Ascending aorta (tissue), 2 donors: ENCODE data around the gene LIMS2. TPM values are rescaled to one million over a fixed set of nuclear protein-coding genes. Genes with fewer than 3 reads are reported as not detected.

Experiments
- DNase-seq, 2 donors: peaks; one replicate each; pipeline ENCODE4 v3.0.0-alpha.2; 2019; ENCODE audit warnings: low spot score in 2 of 2
- H3K27ac ChIP-seq, 2 donors: fragments of 200-600 bp; sonication (generic); one replicate each; pipeline ENCODE4 v1.5.1; 2016 to 2017; ENCODE audit warnings: mild to moderate bottlenecking in 1 of 2
- H3K27me3 ChIP-seq: fragments of 200-600 bp; sonication (generic); one replicate; pipeline ENCODE4 v1.5.1; 2017
- H3K36me3 ChIP-seq, 2 donors: fragments of 200-600 bp; sonication (generic); one replicate each; pipeline ENCODE4 v1.5.1; 2016
- H3K4me1 ChIP-seq, 2 donors: fragments of 200-600 bp; sonication (generic); one replicate each; pipeline ENCODE4 v1.5.1; 2016 to 2017; ENCODE audit warnings: mild to moderate bottlenecking in 1 of 2
- H3K4me3 ChIP-seq, 2 donors: fragments of 200-600 bp; sonication (generic); one replicate each; pipeline ENCODE4 v1.5.1; 2016 to 2017; ENCODE audit warnings: mild to moderate bottlenecking in 1 of 2
- H3K9me3 ChIP-seq, 2 donors: fragments of 200-600 bp; sonication (generic); one replicate each; pipeline ENCODE4 v1.5.1; 2016
- intact Hi-C: fragments of 100-400 bp; cut with DNase I; formaldehyde crosslinking; loops from one replicate; pipeline ENCODE4 v1.15.1; 2023
- total RNA-seq: library from RNA; depleted of rRNA; stranded (reverse); fragments of >200 nt; gene quantifications from one replicate; pipeline ENCODE4 v1.1.0, GENCODE V29; 2016
- TF ChIP-seq, protein P1 (sequence below), 3 experiments: fragments of 200-600 bp in 2 of 3; fragments of 450-650 bp in 1 of 3; sonication (generic) in 2 of 3; IDR thresholded peaks; one replicate each; pipeline ENCODE4 v1.5.1; 2016 to 2019; ENCODE audit warnings: antibody characterized with exemption in 3 of 3, mild to moderate bottlenecking in 1 of 3, moderate library complexity in 1 of 3

The LIMS2 gene
- total RNA-seq, 1 donor from 2014 or later = 169 TPM

DNA sequence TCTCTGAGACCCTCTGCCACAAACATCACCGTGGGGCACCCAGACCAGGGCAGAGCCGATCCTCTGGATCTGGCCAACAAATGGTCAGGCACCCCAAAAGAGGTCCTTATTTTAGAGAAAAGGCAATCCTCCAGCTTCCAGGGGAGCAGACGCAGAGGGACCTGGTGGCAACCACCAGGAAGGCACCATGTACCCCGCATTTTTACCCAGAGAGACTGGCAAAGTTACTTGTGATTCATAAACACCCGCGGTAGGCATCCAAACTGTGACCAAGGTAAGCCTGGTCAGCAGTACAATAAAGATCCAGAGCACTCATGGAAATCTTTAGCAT lies 10.5 kb downstream of the LIMS2 start:
- TF ChIP-seq, protein P1, sequence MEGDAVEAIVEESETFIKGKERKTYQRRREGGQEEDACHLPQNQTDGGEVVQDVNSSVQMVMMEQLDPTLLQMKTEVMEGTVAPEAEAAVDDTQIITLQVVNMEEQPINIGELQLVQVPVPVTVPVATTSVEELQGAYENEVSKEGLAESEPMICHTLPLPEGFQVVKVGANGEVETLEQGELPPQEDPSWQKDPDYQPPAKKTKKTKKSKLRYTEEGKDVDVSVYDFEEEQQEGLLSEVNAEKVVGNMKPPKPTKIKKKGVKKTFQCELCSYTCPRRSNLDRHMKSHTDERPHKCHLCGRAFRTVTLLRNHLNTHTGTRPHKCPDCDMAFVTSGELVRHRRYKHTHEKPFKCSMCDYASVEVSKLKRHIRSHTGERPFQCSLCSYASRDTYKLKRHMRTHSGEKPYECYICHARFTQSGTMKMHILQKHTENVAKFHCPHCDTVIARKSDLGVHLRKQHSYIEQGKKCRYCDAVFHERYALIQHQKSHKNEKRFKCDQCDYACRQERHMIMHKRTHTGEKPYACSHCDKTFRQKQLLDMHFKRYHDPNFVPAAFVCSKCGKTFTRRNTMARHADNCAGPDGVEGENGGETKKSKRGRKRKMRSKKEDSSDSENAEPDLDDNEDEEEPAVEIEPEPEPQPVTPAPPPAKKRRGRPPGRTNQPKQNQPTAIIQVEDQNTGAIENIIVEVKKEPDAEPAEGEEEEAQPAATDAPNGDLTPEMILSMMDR (IDR thresholded peaks at IDR 0.05) = no peak
- intact Hi-C loops = no loop called here
- Histone ChIP-seq H3K4me3 (peak overlapping the region; percentile 52 to 60), H3K4me1 (peaks cover 28 to 64% of the 10 kb centered on the region in 2 donors), H3K36me3 (no peaks in the 10 kb centered on the region), H3K9me3 (no peaks in the 10 kb centered on the region), H3K27ac (peak overlapping the region; percentile 58 to 73), H3K27me3 (no peaks in the 10 kb centered on the region)
- DNase-seq = no peak

DNA sequence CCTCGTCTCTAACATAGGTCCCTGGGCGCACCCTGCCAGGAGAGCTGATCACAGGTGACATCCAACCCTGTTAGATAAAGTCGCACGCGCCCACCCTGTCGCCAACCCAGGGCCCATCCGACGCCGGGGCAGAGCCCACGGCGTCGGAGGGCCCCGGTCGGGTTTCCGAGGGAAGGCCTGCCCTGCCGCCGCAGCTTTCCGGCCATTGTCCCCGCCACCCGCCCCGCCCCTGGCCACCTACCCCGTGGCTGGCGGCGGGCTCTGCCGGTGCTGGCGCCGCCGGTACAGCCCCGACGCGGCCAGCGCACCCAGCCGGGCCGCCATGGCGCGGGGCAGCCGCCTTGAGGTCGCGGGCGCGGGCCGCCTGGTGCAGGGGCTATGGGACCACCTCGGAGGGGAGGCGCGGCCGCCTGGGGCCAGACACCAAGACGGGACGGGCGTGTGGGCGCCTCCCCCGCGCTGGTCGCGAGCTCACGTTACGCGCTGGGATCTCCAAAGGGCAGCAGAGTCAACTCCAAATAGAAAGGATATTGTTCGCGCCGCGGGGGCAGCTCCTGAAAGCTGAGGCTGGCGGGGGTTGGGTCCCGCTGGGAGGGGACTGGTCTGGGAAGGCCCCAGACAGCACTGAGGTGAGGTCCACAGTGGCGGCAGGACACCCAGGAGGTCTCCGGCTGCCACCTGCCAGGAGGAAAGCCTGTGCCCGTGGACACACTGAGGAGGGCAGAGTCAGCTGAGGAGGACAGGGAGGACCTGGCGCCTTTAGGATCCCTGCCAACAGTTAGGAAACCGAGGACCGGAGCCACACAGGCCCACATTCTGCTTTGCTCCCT lies 11.1 kb downstream of the LIMS2 start:
- TF ChIP-seq, protein P1 (IDR thresholded peaks at IDR 0.05) = no peak
- H3K27me3 ChIP-seq = no peaks in the 10 kb centered on the region
- DNase-seq = peak in 1 of 2 donors; percentile 63
- H3K4me3 ChIP-seq = peak overlapping the region; percentile 52 to 60
- H3K9me3 ChIP-seq = no peaks in the 10 kb centered on the region
- no peaks in the 10 kb centered on the region for H3K36me3 ChIP-seq
- peaks cover 34 to 70% of the 10 kb centered on the region in 2 donors for H3K4me1 ChIP-seq
- intact Hi-C loops = no loop called here
- H3K27ac ChIP-seq = peak overlapping the region; percentile 58 to 73

DNA sequence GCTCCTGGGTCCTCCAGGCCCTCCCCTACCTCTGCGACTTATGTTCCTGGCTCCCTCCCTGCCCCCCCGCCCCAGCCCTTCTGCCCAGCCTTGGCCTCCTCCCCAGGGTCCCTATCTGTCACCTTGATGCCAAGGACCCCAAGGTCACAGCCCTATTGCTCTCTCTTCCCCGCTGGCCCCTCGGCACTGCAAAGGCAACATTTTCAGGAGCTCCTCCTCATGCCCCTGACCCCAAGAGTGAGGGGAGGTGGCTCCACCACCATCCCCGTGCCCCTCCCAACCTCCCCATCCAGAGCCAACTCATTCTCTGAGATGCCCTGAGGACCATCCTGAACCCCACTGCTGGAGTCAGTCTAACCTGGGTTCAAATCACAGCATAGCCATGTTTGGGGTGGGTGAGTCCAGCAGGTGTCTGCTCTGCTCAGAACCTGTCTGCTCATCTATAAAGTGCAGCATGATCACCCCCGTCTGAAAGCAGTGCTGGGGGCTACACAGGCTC lies 11.7 kb downstream of the LIMS2 start:
- H3K36me3 ChIP-seq = peaks cover 0 to under 1% of the 10 kb centered on the region in 2 donors
- H3K4me3 ChIP-seq = peak overlapping the region; percentile 52 to 60
- no peaks in the 10 kb centered on the region for H3K9me3 ChIP-seq
- TF ChIP-seq, protein P1 (IDR thresholded peaks at IDR 0.05) = no peak
- H3K4me1 ChIP-seq = peaks cover 40 to 72% of the 10 kb centered on the region in 2 donors
- peak in 1 of 2 donors; percentile 61 for DNase-seq
- peak overlapping the region; percentile 58 to 73 for H3K27ac ChIP-seq
- no peaks in the 10 kb centered on the region for H3K27me3 ChIP-seq
- intact Hi-C loops = no loop called here

- intact Hi-C loops = no loop called here
- Histone ChIP-seq H3K27me3 (no peaks in the 10 kb centered on the region), H3K4me3 (peak overlapping the region; percentile 3 to 60), H3K27ac (peak overlapping the region; percentile 58 to 73), H3K36me3 (peaks cover 0 to 3% of the 10 kb centered on the region in 2 donors), H3K4me1 (peaks cover 43 to 77% of the 10 kb centered on the region in 2 donors), H3K9me3 (no peaks in the 10 kb centered on the region)
- TF ChIP-seq, protein P1 (IDR thresholded peaks at IDR 0.05) = no peak
- DNase-seq = peak in 1 of 2 donors; percentile 62
Measured at GRCh38 chr2:127662937-127663565, 12.3 kb downstream of the LIMS2 start.

DNA sequence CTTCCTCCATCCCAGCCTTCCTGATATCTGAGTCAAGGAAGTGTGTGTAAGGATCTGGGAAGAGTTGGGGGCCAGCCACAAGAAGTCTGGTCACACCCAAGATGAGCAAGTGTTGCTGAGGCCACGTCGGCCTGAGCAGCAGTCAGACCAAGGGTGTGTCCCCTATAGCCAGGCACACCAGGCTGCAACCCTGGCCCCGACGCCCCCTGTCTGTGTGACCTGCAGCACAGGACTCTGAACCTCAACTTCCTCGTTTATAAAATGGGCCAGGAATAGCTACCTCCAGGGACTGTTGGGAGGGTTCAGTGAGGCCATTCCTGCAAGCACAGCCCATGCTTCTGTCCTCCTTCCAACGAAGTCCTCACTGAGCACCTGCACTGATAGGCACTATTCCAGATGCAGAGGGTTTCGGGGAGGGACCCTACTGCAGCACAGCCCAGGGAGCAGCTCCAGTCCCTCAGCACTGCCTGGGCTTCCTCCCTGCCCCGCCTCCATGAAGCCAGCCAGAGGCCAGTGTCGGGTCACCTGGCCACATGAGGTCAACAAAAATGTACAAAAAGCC lies 13.3 kb downstream of the LIMS2 start:
- Histone ChIP-seq H3K27ac (peak overlapping the region; percentile 60 to 82), H3K4me1 (peaks cover 43 to 76% of the 10 kb centered on the region in 2 donors), H3K36me3 (peaks cover 4 to 12% of the 10 kb centered on the region in 2 donors), H3K4me3 (no peak overlapping the region), H3K27me3 (no peaks in the 10 kb centered on the region), H3K9me3 (no peaks in the 10 kb centered on the region)
- DNase-seq = peak in 1 of 2 donors; percentile 72
- TF ChIP-seq, protein P1 (IDR thresholded peaks at IDR 0.05) = no peak
- intact Hi-C loops = no loop called here
